IMR-90 (cell line): Measurements from ENCODE around the gene TRIM46. TPM values are rescaled to one million over a fixed set of nuclear protein-coding genes. Genes with fewer than 3 reads are reported as not detected.
"Not testable (repeated sequence)": the region's sequence is repeated elsewhere in the genome, so short reads cannot be mapped to it uniquely, and the experiment has no call there.

ENCODE experiments used
- ATAC-seq: fragments of 200-7000 bp; cut with Tn5 transposase; 2 replicates; pipeline ENCODE4 v1.9.1; 2020; ENCODE audit warnings: low read depth, mild to moderate bottlenecking, moderate library complexity
- BruUV-seq: library from RNA; stranded (reverse); fragments of 400-500 nt; replicated peaks from 2 replicates; lab custom pipeline; 2021; lab: Mats Ljungman, UMichigan
- CTCF ChIA-PET: fragments of 300-600 bp; formaldehyde crosslinking; extraction: SDS; loops from one replicate; lab custom pipeline; 2021; ENCODE audit warnings: antibody characterized with exemption; lab: Yijun Ruan, JAX
- POLR2A ChIA-PET: fragments of 300-600 bp; sonication (Branson Sonifier 250); formaldehyde crosslinking; loops from one replicate; lab custom pipeline; 2022; ENCODE audit warnings: antibody characterized with exemption; ENCODE audit not compliant: unreplicated experiment; lab: Charles Lee
- DNase-seq: peaks from one replicate; pipeline ENCODE4 v3.0.0; 2013
- H2AFZ ChIP-seq: replicated peaks from 2 replicates; pipeline ENCODE3; 2013; ENCODE audit warnings: low read length, mild to moderate bottlenecking; ENCODE audit not compliant: poor library complexity
- H2AK5ac ChIP-seq: 2 replicates; pipeline ENCODE4 v1.6.1; 2013; ENCODE audit warnings: low read depth, low read length, inconsistent platforms
- H2AK9ac ChIP-seq: replicated peaks from 2 replicates; pipeline ENCODE3; 2013; ENCODE audit warnings: mild to moderate bottlenecking, low read depth, low read length, moderate library complexity; ENCODE audit not compliant: poor library complexity
- H2BK120ac ChIP-seq: 2 replicates; pipeline ENCODE4 v1.6.1; 2013; ENCODE audit warnings: low read depth, low read length, inconsistent platforms
- H2BK15ac ChIP-seq: 3 replicates; pipeline ENCODE4 v1.6.1; 2013; ENCODE audit warnings: low read depth, low read length, inconsistent platforms
- H2BK20ac ChIP-seq: 2 replicates; pipeline ENCODE4 v1.6.1; 2013; ENCODE audit warnings: low read depth, mild to moderate bottlenecking, inconsistent platforms, low read length, moderate library complexity
- H2BK5ac ChIP-seq: 2 replicates; pipeline ENCODE4 v1.6.1; 2013; ENCODE audit warnings: mild to moderate bottlenecking, low read depth, low read length, inconsistent platforms; ENCODE audit not compliant: poor library complexity, severe bottlenecking
- H3K14ac ChIP-seq: replicated peaks from 2 replicates; pipeline ENCODE4 v1.6.1; 2013; ENCODE audit warnings: low read depth, low read length, inconsistent platforms
- H3K18ac ChIP-seq: 2 replicates; pipeline ENCODE4 v1.6.1; 2013; ENCODE audit warnings: low read depth, low read length, control low read depth
- H3K23ac ChIP-seq: 2 replicates; pipeline ENCODE4 v1.6.1; 2013; ENCODE audit warnings: low read depth, low read length, inconsistent platforms
- H3K27ac ChIP-seq: 2 replicates; pipeline ENCODE4 v1.5.1; 2013; ENCODE audit warnings: mild to moderate bottlenecking, control low read depth, low read length; ENCODE audit not compliant: insufficient read depth
- H3K27me3 ChIP-seq: 2 replicates; pipeline ENCODE4 v1.6.1; 2013; ENCODE audit warnings: low read length; ENCODE audit not compliant: control insufficient read depth, insufficient read depth
- H3K36me3 ChIP-seq: 2 replicates; pipeline ENCODE4 v1.6.1; 2013; ENCODE audit warnings: low read length, mixed read lengths; ENCODE audit not compliant: control insufficient read depth, insufficient read depth
- H3K4ac ChIP-seq: 2 replicates; pipeline ENCODE4 v1.6.1; 2013; ENCODE audit warnings: low read depth, low read length, inconsistent platforms
- H3K4me1 ChIP-seq: 2 replicates; pipeline ENCODE4 v1.6.1; 2013; ENCODE audit warnings: low read length, mixed read lengths; ENCODE audit not compliant: control insufficient read depth, insufficient read depth
- H3K4me2 ChIP-seq: 2 replicates; pipeline ENCODE4 v1.6.1; 2013; ENCODE audit warnings: low read depth, mild to moderate bottlenecking, control low read depth, low read length, moderate library complexity
- H3K4me3 ChIP-seq: 2 replicates; pipeline ENCODE4 v1.5.1; 2013; ENCODE audit warnings: low read depth, mild to moderate bottlenecking, control low read depth, low read length, moderate library complexity; ENCODE audit not compliant: insufficient read depth
- H3K56ac ChIP-seq: 2 replicates; pipeline ENCODE4 v1.6.1; 2013; ENCODE audit warnings: low read length, inconsistent platforms; ENCODE audit not compliant: insufficient read depth; ENCODE audit errors: extremely low read depth
- H3K79me1 ChIP-seq, 2 experiments: 2 replicates each; pipeline ENCODE4 v1.6.1; 2013; ENCODE audit warnings: low read length in 2 of 2, inconsistent platforms in 1 of 2, low read depth in 1 of 2
- H3K9ac ChIP-seq: 2 replicates; pipeline ENCODE4 v1.6.1; 2013; ENCODE audit warnings: low read depth, low read length, control low read depth
- H3K9me1 ChIP-seq: 2 replicates; pipeline ENCODE4 v1.6.1; 2013; ENCODE audit warnings: low read length, inconsistent platforms; ENCODE audit not compliant: insufficient read depth
- H3K9me3 ChIP-seq: 2 replicates; pipeline ENCODE4 v1.6.1; 2013; ENCODE audit warnings: low read length; ENCODE audit not compliant: control insufficient read depth, insufficient read depth
- H4K20me1 ChIP-seq: 2 replicates; pipeline ENCODE4 v1.6.1; 2013; ENCODE audit warnings: low read length, inconsistent platforms; ENCODE audit not compliant: insufficient read depth
- H4K5ac ChIP-seq: 2 replicates; pipeline ENCODE4 v1.6.1; 2013; ENCODE audit warnings: mild to moderate bottlenecking, low read depth, low read length, control low read depth
- H4K8ac ChIP-seq, 2 experiments: 2 replicates each; pipeline ENCODE4 v1.6.1; 2013; ENCODE audit warnings: low read depth in 2 of 2, low read length in 2 of 2, control low read depth in 1 of 2, inconsistent platforms in 1 of 2
- H4K91ac ChIP-seq: 2 replicates; pipeline ENCODE4 v1.6.1; 2013; ENCODE audit warnings: low read depth, low read length, inconsistent platforms; ENCODE audit not compliant: insufficient read depth
- CEBPB ChIP-seq: IDR thresholded peaks from 2 replicates; pipeline ENCODE4 v1.6.1; 2012; ENCODE audit warnings: low read depth, low read length, improper control_type of control experiment
- FOS ChIP-seq: fragments of 150-350 bp; IDR thresholded peaks from 2 replicates; pipeline ENCODE4 v1.6.1; 2016; ENCODE audit warnings: low read depth, low read length
- SMC3 ChIP-seq: fragments of 150-350 bp; IDR thresholded peaks from 2 replicates; pipeline ENCODE4 v1.6.1; 2016; ENCODE audit warnings: low read depth, mild to moderate bottlenecking, antibody characterized with exemption, low read length, moderate library complexity
- WGBS, 2 experiments: methylation state at CpG; one replicate each; pipeline versions ENCODE4 v1.1.5 to v1.1.7; 2013; ENCODE audit warnings: missing lambda C conversion rate in 2 of 2; ENCODE audit not compliant: insufficient read length in 1 of 2; ENCODE audit errors: extremely low coverage in 2 of 2; 5-methylcytosine and 5-hydroxymethylcytosine counted together
- dilution Hi-C: fragments of 300-500 bp; cut with HindIII; formaldehyde crosslinking; loops from one replicate; pipeline ENCODE4 v1.14.3; 2018; ENCODE audit warnings: low sequenced_read_pairs; ENCODE audit not compliant: unreplicated experiment
- in situ Hi-C: fragments of 300-500 bp; cut with MboI; formaldehyde crosslinking; loops from 3 replicates; pipeline ENCODE4 v1.14.3; 2019; ENCODE audit warnings: low sequenced_read_pairs, inconsistent platforms, mixed read lengths
- intact Hi-C: fragments of 100-400 bp; cut with micrococcal nuclease; formaldehyde crosslinking; loops from 2 replicates; pipeline ENCODE4 v1.10.0; 2022
- polyA plus RNA-seq, 3 experiments: library from polyadenylated mRNA; depleted of rRNA; stranded (reverse); fragments of >200 nt; gene quantifications; 2 replicates each; pipeline ENCODE4 v1.2.3, GENCODE V29; 2012; ENCODE audit warnings: low replicate concordance in 1 of 3
- total RNA-seq: library from RNA; depleted of rRNA; stranded (reverse); fragments of >200 nt; gene quantifications from 2 replicates; pipeline ENCODE4 v1.2.3, GENCODE V29; 2012

Gene TRIM46
- total and polyA plus RNA-seq, 2 of the 4 experiments (the other 2 are of a cell fraction), result 2.3 to 6.2 TPM

DNA sequence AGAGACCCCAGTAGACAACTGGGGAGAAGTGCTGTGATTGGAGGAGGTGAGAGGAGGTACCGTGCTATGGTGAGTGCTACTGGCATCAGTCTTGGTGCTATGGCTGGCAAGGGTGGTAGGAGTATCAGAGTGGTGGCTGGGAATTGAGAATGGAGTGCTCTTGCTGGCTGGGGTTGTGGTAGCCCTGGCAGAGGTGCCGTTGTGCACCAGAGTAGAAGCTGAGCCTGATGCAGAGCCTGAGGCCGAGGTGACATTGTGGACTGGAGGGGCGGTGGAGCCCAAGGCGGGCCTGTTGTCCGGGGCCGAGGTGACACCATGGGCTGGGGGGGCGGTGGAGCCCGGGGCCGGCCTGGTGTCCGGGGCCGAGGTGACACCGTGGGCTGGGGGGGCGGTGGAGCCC lies 14.6 kb downstream of the TRIM46 start:
- ChIA-PET CTCF (no interaction called here), POLR2A (interaction anchor here (0.5 kb wide), 1 partner anchor 71 kb away, joined by 3 read pairs; no protein-coding TSS in a partner anchor)
- Histone ChIP-seq H3K18ac (no peak overlapping the region), H4K8ac (no peak overlapping the region), H3K9ac (no peak overlapping the region), H2AFZ (no peak overlapping the region), H2BK20ac (no peak overlapping the region), H3K9me3 (no peaks in the 10 kb centered on the region), H4K20me1 (no peaks in the 10 kb centered on the region), H3K4me2 (no peak overlapping the region), H3K4me1 (peaks cover 4% of the 10 kb centered on the region), H2AK5ac (no peak overlapping the region), H2BK15ac (no peak overlapping the region), H4K91ac (no peak overlapping the region), H3K56ac (no peak overlapping the region), H2BK120ac (no peak overlapping the region), H2BK5ac (no peak overlapping the region), H3K4ac (no peak overlapping the region), H3K9me1 (peaks cover 4% of the 10 kb centered on the region), H2AK9ac (no peak overlapping the region), H3K27me3 (no peaks in the 10 kb centered on the region), H3K14ac (no peak overlapping the region), H4K5ac (no peak overlapping the region), H3K27ac (no peak overlapping the region), H3K23ac (no peak overlapping the region), H3K79me1 (no peaks in the 10 kb centered on the region), H3K4me3 (no peak overlapping the region), H3K36me3 (peaks cover 4% of the 10 kb centered on the region; the same call in 1 of the 2 replicates)
- TF ChIP-seq CEBPB, result no peak
- no peak for TF ChIP-seq FOS
- no peak for TF ChIP-seq SMC3
- in situ Hi-C loops (no loop called here), dilution Hi-C loops (no loop called here), intact Hi-C loops (no loop called here)
- DNase-seq, result no peak
- BruUV-seq, result no TSS peak
- WGBS, 2 experiments, result 88% methylated on average over 12 of the region's 14 CpGs; no CpG with 5 or more reads in 1 of the 2 experiments
- ATAC-seq, result no peak

DNA sequence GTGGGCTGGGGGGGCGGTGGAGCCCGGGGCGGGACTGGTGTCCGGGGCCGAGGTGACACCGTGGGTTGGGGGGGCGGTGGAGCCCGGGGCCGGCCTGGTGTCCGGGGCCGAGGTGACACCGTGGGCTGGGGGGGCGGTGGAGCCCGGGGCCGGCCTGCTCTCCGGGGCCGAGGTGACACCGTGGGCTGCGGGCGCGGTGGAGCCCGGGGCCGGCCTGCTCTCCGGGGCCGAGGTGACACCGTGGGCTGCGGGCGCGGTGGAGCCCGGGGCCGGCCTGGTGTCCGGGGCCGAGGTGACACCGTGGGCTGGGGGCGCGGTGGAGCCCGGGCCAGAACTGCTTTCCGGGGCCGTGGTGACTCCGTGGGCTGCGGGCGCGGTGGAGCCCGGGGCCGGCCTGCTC lies 16.3 kb downstream of the TRIM46 start:
- H2AK5ac ChIP-seq, H3K14ac ChIP-seq, in situ Hi-C loops, H3K4me3 ChIP-seq, DNase-seq, H4K91ac ChIP-seq, H2BK20ac ChIP-seq, BruUV-seq, H2BK15ac ChIP-seq, H2BK5ac ChIP-seq, H3K9me3 ChIP-seq, H3K18ac ChIP-seq, H4K8ac ChIP-seq, H2AFZ ChIP-seq, H4K5ac ChIP-seq, H3K27me3 ChIP-seq, H3K36me3 ChIP-seq, H3K4me2 ChIP-seq, H3K27ac ChIP-seq, H4K20me1 ChIP-seq, H3K23ac ChIP-seq, intact Hi-C loops, H3K9me1 ChIP-seq, POLR2A ChIA-PET, H3K4ac ChIP-seq, CTCF ChIA-PET, H3K56ac ChIP-seq, H2BK120ac ChIP-seq, H3K79me1 ChIP-seq, H2AK9ac ChIP-seq, H3K9ac ChIP-seq, ATAC-seq, dilution Hi-C loops: not testable (repeated sequence)
- H3K4me1 ChIP-seq, result peaks cover 11% of the 10 kb centered on the region
- 90% methylated on average over 14 of the region's 45 CpGs; no CpG with 5 or more reads in 1 of the 2 experiments for WGBS, 2 experiments
